Smooth muscle cell (in vitro differentiated cells): ENCODE measurements around the gene SVOP. TPM values are rescaled to one million over a fixed set of nuclear protein-coding genes. Genes with fewer than 3 reads are reported as not detected.

Experiments
- DNase-seq: peaks from one replicate; lab custom pipeline; 2025; ENCODE audit not compliant: unreplicated experiment; lab: John Stamatoyannopoulos, UW
- H2AFZ ChIP-seq: fragments of 200-600 bp; sonication (generic); 2 replicates; pipeline ENCODE4 v1.6.0; 2016; ENCODE audit warnings: antibody characterized with exemption, low read depth, mild to moderate bottlenecking
- H3F3A ChIP-seq: fragments of 200-600 bp; sonication (generic); 2 replicates; pipeline ENCODE4 v1.6.0; 2017; ENCODE audit warnings: antibody characterized with exemption, low read depth
- H3K27ac ChIP-seq: fragments of 200-600 bp; sonication (generic); 2 replicates; pipeline ENCODE4 v1.5.1; 2016; ENCODE audit warnings: low read depth, mild to moderate bottlenecking
- H3K27me3 ChIP-seq: fragments of 200-600 bp; sonication (generic); 2 replicates; pipeline ENCODE4 v1.6.1; 2016; ENCODE audit warnings: low read depth, mild to moderate bottlenecking
- H3K36me3 ChIP-seq: fragments of 200-600 bp; sonication (generic); 2 replicates; pipeline ENCODE4 v1.5.1; 2016; ENCODE audit warnings: low read depth
- H3K4me1 ChIP-seq: fragments of 200-600 bp; sonication (generic); 2 replicates; pipeline ENCODE4 v1.5.1; 2016; ENCODE audit warnings: low read depth
- H3K4me2 ChIP-seq: fragments of 200-600 bp; sonication (generic); 2 replicates; pipeline ENCODE4 v1.6.0; 2016; ENCODE audit warnings: mild to moderate bottlenecking
- H3K4me3 ChIP-seq: fragments of 200-600 bp; sonication (generic); 2 replicates; pipeline ENCODE4 v1.5.1; 2016; ENCODE audit warnings: mild to moderate bottlenecking
- H3K79me2 ChIP-seq: fragments of 200-600 bp; sonication (generic); 2 replicates; pipeline ENCODE4 v1.6.0; 2016; ENCODE audit warnings: low read depth, mild to moderate bottlenecking
- H3K9ac ChIP-seq: fragments of 200-600 bp; sonication (generic); 2 replicates; pipeline ENCODE4 v1.6.0; 2016; ENCODE audit warnings: low read depth
- H3K9me3 ChIP-seq: fragments of 200-600 bp; sonication (generic); replicated peaks from 2 replicates; pipeline ENCODE4 v1.5.1; 2016; ENCODE audit warnings: low read depth
- H4K20me1 ChIP-seq: fragments of 200-600 bp; sonication (generic); 2 replicates; pipeline ENCODE4 v1.6.0; 2016; ENCODE audit warnings: low read depth
- CTCF ChIP-seq: fragments of 200-600 bp; sonication (generic); IDR thresholded peaks from 2 replicates; pipeline ENCODE4 v1.5.1; 2017; ENCODE audit warnings: borderline replicate concordance, mild to moderate bottlenecking, antibody characterized with exemption; ENCODE audit not compliant: insufficient read depth, poor library complexity, severe bottlenecking
- WGBS: methylation state at CpG from one replicate; pipeline ENCODE4 v1.1.7; 2016; ENCODE audit warnings: low lambda C conversion rate; 5-methylcytosine and 5-hydroxymethylcytosine counted together
- polyA plus RNA-seq: library from polyadenylated mRNA; unstranded; fragments of >200 nt; fragmentation: Nextera tagmentation; extraction: Ambion mirVana; gene quantifications from 2 replicates; pipeline ENCODE4 v1.2.1, GENCODE V29; 2016
- total RNA-seq: library from RNA; depleted of rRNA; stranded (reverse); fragments of >200 nt; gene quantifications from 2 replicates; pipeline ENCODE4 v1.2.3, GENCODE V29; 2014

The SVOP gene
- total and polyA plus RNA-seq, 2 experiments from 2014 or later = not detected

GRCh38 chr12:108985750-108986149, 35.1 kb downstream of the SVOP start:
- H3K36me3 ChIP-seq = no peaks in the 10 kb centered on the region
- H3K4me3 ChIP-seq = no peak overlapping the region
- WGBS = 65% methylated on average over 2 of the region's 2 CpGs
- H3K4me2 ChIP-seq = no peak overlapping the region
- H4K20me1 ChIP-seq = no peaks in the 10 kb centered on the region
- no peaks in the 10 kb centered on the region for H3K79me2 ChIP-seq
- no peak overlapping the region for H2AFZ ChIP-seq
- no peak overlapping the region for H3K27ac ChIP-seq
- H3F3A ChIP-seq = no peaks in the 10 kb centered on the region
- TF ChIP-seq CTCF = no peak
- H3K27me3 ChIP-seq = peaks cover 6% of the 10 kb centered on the region
- H3K4me1 ChIP-seq = no peaks in the 10 kb centered on the region
- no peak for DNase-seq
- H3K9ac ChIP-seq = no peak overlapping the region
- no peaks in the 10 kb centered on the region for H3K9me3 ChIP-seq

GRCh38 chr12:108983227-108983626, 37.6 kb downstream of the SVOP start:
- H3K9me3 ChIP-seq = no peaks in the 10 kb centered on the region
- H3K4me1 ChIP-seq = no peaks in the 10 kb centered on the region
- H3K4me3 ChIP-seq = no peak overlapping the region
- H3F3A ChIP-seq = no peaks in the 10 kb centered on the region
- no peaks in the 10 kb centered on the region for H4K20me1 ChIP-seq
- TF ChIP-seq CTCF = no peak
- H3K4me2 ChIP-seq = no peak overlapping the region
- 100% methylated on average over 1 of the region's 1 CpG for WGBS
- no peak for DNase-seq
- H3K27ac ChIP-seq = no peak overlapping the region
- H3K36me3 ChIP-seq = no peaks in the 10 kb centered on the region
- no peak overlapping the region for H3K9ac ChIP-seq
- no peak overlapping the region for H2AFZ ChIP-seq
- no peaks in the 10 kb centered on the region for H3K79me2 ChIP-seq
- peaks cover 6% of the 10 kb centered on the region for H3K27me3 ChIP-seq

- H3K79me2 ChIP-seq = no peaks in the 10 kb centered on the region
- no peaks in the 10 kb centered on the region for H3K4me1 ChIP-seq
- no peak overlapping the region for H3K4me3 ChIP-seq
- no peak overlapping the region for H3K4me2 ChIP-seq
- no peak overlapping the region for H3K27ac ChIP-seq
- no peak overlapping the region for H2AFZ ChIP-seq
- H3F3A ChIP-seq = no peaks in the 10 kb centered on the region
- peaks cover 7% of the 10 kb centered on the region for H3K27me3 ChIP-seq
- DNase-seq = no peak
- no peaks in the 10 kb centered on the region for H3K36me3 ChIP-seq
- TF ChIP-seq CTCF = no peak
- H3K9me3 ChIP-seq = no peaks in the 10 kb centered on the region
- H3K9ac ChIP-seq = no peak overlapping the region
- no peaks in the 10 kb centered on the region for H4K20me1 ChIP-seq
Observed at GRCh38 chr12:108982621-108983219, 38.1 kb downstream of the SVOP start.

GRCh38 chr12:108981835-108982234, 39.0 kb downstream of the SVOP start:
- Histone ChIP-seq H3K79me2 (no peaks in the 10 kb centered on the region), H3K27ac (no peak overlapping the region), H3K4me3 (no peak overlapping the region), H2AFZ (no peak overlapping the region), H3K9me3 (no peaks in the 10 kb centered on the region), H3F3A (no peaks in the 10 kb centered on the region), H4K20me1 (no peaks in the 10 kb centered on the region), H3K4me1 (no peaks in the 10 kb centered on the region), H3K4me2 (no peak overlapping the region), H3K9ac (no peak overlapping the region), H3K36me3 (no peaks in the 10 kb centered on the region), H3K27me3 (peaks cover 11% of the 10 kb centered on the region)
- WGBS = 74% methylated on average over 4 of the region's 4 CpGs
- no peak for TF ChIP-seq CTCF
- DNase-seq = no peak
